ENCODE data around the gene CAMSAP2.

GRCh38 chr1:200776949-200777348, 38.3 kb downstream of the CAMSAP2 start:
- TF ChIP-seq GATA3 (IDR thresholded peaks at IDR 0.05; ENCODE audit: low read depth, low read length) (no peak), GATA2 (IDR thresholded peaks at IDR 0.05; ENCODE audit: low read depth, low read length) (no peak)
